Esophagus muscularis mucosa (tissue), 3 donors: ENCODE results near the gene RIN1.

Experiments
- POLR2A ChIP-seq: fragments of 450-650 bp; IDR thresholded peaks from one replicate; pipeline ENCODE4 v1.6.1; 2017; ENCODE audit warnings: antibody characterized with exemption, moderate library complexity, mild to moderate bottlenecking, low read depth
- TF ChIP-seq, protein P1 (sequence below), 3 experiments: fragments of 200-600 bp in 2 of 3; fragments of 450-650 bp in 1 of 3; sonication (generic) in 2 of 3; IDR thresholded peaks; one replicate each; pipeline ENCODE4 v1.5.1; 2017 to 2019; ENCODE audit warnings: antibody characterized with exemption in 3 of 3, mild to moderate bottlenecking in 2 of 3, moderate library complexity in 1 of 3

DNA sequence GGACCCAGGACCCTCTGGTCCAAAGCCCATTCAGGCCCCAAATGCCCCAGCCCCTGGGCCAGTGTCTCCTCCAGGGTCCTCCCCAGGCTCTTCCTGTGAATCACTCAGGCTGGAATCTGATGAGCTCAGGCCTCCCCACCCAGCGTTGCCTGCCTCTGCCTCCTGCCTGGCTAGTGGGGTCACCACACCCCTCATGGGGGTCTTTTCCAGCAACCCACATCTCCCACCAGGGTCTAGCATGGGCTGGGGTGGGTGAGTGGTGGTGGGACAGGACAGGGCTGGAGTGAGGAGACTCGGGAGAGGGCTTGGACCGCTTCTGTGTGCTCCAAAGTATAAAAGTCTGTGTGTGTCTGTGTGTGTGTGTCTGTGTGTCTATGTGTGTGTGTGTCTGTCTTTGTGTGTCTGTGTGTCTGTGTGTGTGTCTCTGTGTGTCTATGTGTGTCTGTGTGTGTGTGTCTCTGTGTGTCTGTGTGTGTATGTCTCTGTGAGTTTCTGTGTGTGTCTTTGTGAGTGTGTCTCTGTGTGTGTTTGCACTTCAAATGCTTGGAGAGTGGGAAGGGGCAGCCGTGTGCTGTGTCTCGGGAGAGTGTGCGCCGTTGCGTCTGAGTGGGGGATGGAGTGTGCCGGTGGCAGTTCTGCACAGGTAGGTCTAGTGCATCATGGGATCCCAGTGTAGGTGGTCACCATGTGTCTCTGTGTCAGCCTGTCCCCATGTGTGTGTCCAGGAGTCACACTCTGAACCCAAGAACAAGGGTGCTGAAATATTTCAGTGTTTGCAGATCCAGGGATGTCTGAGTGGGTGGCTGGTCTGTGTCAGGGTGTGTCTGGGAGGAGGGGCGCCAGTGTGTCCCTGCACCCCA lies 8.8 kb downstream of the RIN1 start:
- TF ChIP-seq, protein P1, sequence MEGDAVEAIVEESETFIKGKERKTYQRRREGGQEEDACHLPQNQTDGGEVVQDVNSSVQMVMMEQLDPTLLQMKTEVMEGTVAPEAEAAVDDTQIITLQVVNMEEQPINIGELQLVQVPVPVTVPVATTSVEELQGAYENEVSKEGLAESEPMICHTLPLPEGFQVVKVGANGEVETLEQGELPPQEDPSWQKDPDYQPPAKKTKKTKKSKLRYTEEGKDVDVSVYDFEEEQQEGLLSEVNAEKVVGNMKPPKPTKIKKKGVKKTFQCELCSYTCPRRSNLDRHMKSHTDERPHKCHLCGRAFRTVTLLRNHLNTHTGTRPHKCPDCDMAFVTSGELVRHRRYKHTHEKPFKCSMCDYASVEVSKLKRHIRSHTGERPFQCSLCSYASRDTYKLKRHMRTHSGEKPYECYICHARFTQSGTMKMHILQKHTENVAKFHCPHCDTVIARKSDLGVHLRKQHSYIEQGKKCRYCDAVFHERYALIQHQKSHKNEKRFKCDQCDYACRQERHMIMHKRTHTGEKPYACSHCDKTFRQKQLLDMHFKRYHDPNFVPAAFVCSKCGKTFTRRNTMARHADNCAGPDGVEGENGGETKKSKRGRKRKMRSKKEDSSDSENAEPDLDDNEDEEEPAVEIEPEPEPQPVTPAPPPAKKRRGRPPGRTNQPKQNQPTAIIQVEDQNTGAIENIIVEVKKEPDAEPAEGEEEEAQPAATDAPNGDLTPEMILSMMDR (IDR thresholded peaks at IDR 0.05) = no peak
- no peak for TF ChIP-seq POLR2A
